NB4 (cell line): ENCODE results near the gene RAB1B.

Experiments used
- CTCF ChIP-seq: IDR thresholded peaks from one replicate; pipeline ENCODE4 v1.5.1; 2012; ENCODE audit warnings: low read depth, low read length
- POLR2A ChIP-seq: IDR thresholded peaks from 2 replicates; pipeline ENCODE4 v1.6.1; 2011; ENCODE audit warnings: mild to moderate bottlenecking; ENCODE audit not compliant: insufficient read length; ENCODE audit errors: extremely low read depth

- TF ChIP-seq CTCF: no peak
- TF ChIP-seq POLR2A: no peak
These were observed 23.5 kb downstream of the RAB1B start, which contains the start of gene TMEM151A for GRCh38 chr11:66291706-66292542.
